NT2/D1 (cell line): Measurements from ENCODE around the gene OTUD4.

Source experiments
- DNase-seq: peaks from one replicate; pipeline ENCODE4 v3.0.0-alpha.2; 2011; ENCODE audit warnings: low read depth, low spot score
- H3K27me3 ChIP-seq: 2 replicates; pipeline ENCODE4 v1.6.0; 2011; ENCODE audit warnings: mild to moderate bottlenecking; ENCODE audit not compliant: insufficient read length, insufficient read depth
- H3K36me3 ChIP-seq: 2 replicates; pipeline ENCODE4 v1.6.1; 2011; ENCODE audit warnings: mild to moderate bottlenecking, low read length, mixed read lengths; ENCODE audit not compliant: insufficient read depth, insufficient read length
- H3K4me1 ChIP-seq: 2 replicates; pipeline ENCODE4 v1.5.1; 2011; ENCODE audit not compliant: insufficient read depth, insufficient read length
- H3K4me3 ChIP-seq: 2 replicates; pipeline ENCODE4 v1.5.1; 2011; ENCODE audit warnings: low read depth; ENCODE audit not compliant: insufficient read length
- H3K9ac ChIP-seq: 2 replicates; pipeline ENCODE4 v1.6.0; 2011; ENCODE audit warnings: low read depth; ENCODE audit not compliant: insufficient read length
- H3K9me3 ChIP-seq: 2 replicates; pipeline ENCODE4 v1.5.1; 2011; ENCODE audit warnings: mild to moderate bottlenecking, low read length; ENCODE audit not compliant: insufficient read depth
- SUZ12 ChIP-seq: IDR thresholded peaks from 2 replicates; pipeline ENCODE4 v1.6.1; 2011; ENCODE audit not compliant: insufficient read length, insufficient read depth; ENCODE audit errors: extremely low read depth
- YY1 ChIP-seq: IDR thresholded peaks from 2 replicates; pipeline ENCODE4 v1.6.1; 2011; ENCODE audit not compliant: insufficient read length, insufficient read depth
- ZNF274 ChIP-seq: IDR thresholded peaks from 2 replicates; pipeline ENCODE4 v1.6.1; 2011; ENCODE audit warnings: mild to moderate bottlenecking, low read depth, low read length

The OTUD4 gene

DNA sequence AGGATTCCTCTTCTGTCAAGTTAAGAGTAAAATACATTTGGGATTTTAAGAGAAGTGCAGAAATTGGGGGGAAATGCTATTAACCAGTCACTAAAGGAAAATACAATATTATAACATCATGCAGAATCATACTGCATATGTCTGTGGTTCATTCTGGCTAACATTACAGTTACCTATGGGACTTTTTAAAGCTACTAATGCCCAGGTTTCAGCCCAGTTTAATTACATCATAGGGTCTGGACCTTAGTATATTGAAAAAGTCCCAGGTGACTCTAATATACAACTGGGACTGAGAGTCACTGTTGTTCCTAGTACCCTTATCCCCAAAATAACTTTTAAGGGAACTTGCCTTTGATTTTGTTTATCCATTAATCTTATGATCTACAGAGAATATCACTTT, 72.3 kb downstream of the OTUD4 start:
- TF ChIP-seq ZNF274 (no peak), YY1 (no peak), SUZ12 (no peak)
- DNase-seq = no peak
- Histone ChIP-seq H3K4me1 (no peaks in the 10 kb centered on the region), H3K4me3 (no peak overlapping the region), H3K9me3 (no peaks in the 10 kb centered on the region), H3K36me3 (peaks cover 90% of the 10 kb centered on the region), H3K9ac (no peak overlapping the region), H3K27me3 (no peaks in the 10 kb centered on the region)

DNA sequence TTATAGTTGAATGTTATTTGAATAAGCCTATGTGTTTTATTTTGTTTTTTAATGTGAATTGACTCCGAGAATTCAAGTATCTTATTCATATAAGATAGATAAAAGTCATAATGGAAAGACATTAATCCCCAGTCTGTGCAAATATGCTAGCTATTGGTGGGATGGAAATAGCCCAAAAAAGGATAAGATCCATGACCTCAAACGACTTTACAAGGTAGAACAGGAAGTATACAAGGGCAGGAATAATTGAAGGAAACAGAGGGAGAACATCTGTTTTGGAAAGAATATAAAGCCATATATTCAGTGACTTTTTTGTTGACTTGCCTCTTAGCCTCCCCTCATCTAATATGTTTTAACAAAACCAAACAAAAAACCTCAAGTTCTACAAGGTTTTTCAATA, 73.3 kb downstream of the OTUD4 start:
- TF ChIP-seq SUZ12 = no peak
- TF ChIP-seq YY1 = no peak
- no peak for TF ChIP-seq ZNF274

DNA sequence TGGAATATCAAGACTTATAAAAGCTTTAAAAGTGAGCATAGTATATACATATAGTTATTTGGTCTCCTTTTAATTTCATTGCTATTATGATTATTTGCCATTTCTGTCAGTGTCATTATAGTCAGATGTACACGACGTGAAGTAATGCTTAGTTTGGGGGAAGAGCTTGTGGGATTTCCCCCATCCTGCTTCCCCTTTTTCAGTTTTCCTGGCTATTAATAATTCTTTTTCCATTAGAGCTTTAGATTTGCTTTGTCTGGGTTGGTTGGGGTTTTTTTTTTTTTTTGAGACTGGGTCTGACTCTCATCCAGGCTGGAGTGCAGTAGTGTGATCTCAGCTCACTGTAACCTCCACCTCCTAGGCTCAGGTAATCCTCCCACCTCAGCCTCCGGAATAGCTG, 76.9 kb downstream of the OTUD4 start:
- H3K9ac ChIP-seq = no peak overlapping the region
- H3K4me3 ChIP-seq = no peak overlapping the region
- DNase-seq = no peak
- H3K27me3 ChIP-seq = no peaks in the 10 kb centered on the region
- H3K4me1 ChIP-seq = no peaks in the 10 kb centered on the region
- no peaks in the 10 kb centered on the region for H3K9me3 ChIP-seq
- TF ChIP-seq YY1 (no peak), ZNF274 (no peak), SUZ12 (no peak)
- H3K36me3 ChIP-seq = peaks cover 72% of the 10 kb centered on the region

More for the DNA sequence above, 73.3 kb downstream of the OTUD4 start:
- Histone ChIP-seq H3K9me3 (no peaks in the 10 kb centered on the region), H3K9ac (no peak overlapping the region), H3K4me1 (no peaks in the 10 kb centered on the region), H3K27me3 (no peaks in the 10 kb centered on the region), H3K4me3 (no peak overlapping the region), H3K36me3 (peaks cover 84% of the 10 kb centered on the region)
- no peak for DNase-seq

DNA sequence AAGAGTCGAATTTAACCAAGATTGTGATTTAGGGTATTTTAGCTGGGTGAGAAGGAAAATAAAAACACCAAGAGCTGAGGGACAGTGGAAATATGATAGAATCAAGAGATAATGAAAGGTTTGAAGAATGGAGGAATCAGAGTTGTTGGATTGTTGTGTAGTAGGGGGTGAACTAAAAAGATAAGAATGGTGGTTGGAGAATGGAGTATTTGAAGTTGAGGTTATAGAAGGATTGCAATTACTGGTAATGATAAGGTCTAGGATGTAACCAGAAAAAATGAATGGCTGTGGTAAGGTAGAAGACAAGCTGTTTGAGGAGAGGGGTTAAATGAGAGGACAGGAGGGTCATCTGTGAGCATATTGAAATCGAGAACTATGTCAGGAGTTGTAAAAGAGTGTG, 77.8 kb downstream of the OTUD4 start:
- peaks cover 63% of the 10 kb centered on the region for H3K36me3 ChIP-seq
- H3K9ac ChIP-seq = no peak overlapping the region
- no peak overlapping the region for H3K4me3 ChIP-seq
- no peaks in the 10 kb centered on the region for H3K27me3 ChIP-seq
- no peak for TF ChIP-seq ZNF274
- TF ChIP-seq YY1 = no peak
- TF ChIP-seq SUZ12 = no peak
- no peak for DNase-seq
- no peaks in the 10 kb centered on the region for H3K4me1 ChIP-seq
- H3K9me3 ChIP-seq = no peaks in the 10 kb centered on the region

DNA sequence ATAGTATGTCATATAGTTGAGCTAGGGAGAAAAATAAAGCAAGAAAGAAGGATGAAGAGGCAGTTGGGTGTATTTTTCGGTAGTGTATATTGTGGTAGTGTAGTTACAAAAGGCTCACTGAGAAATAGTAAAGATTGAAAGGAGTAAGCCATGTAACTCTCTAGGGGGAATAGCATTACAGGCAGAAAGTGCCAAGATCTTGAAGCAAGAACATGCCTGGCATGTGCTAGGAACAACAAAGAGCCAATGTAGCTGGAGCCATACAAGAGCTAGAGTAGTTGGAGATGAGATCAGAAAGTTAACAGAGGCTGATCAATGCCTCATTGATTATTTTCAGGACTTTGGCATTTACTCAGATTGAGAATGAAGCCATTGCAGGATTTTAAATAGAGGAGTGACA, 79.3 kb downstream of the OTUD4 start:
- H3K9ac ChIP-seq = no peak overlapping the region
- no peaks in the 10 kb centered on the region for H3K4me1 ChIP-seq
- H3K27me3 ChIP-seq = no peaks in the 10 kb centered on the region
- peaks cover 50% of the 10 kb centered on the region for H3K36me3 ChIP-seq
- TF ChIP-seq YY1 (no peak), ZNF274 (no peak), SUZ12 (no peak)
- no peaks in the 10 kb centered on the region for H3K9me3 ChIP-seq
- no peak overlapping the region for H3K4me3 ChIP-seq
- no peak for DNase-seq

DNA sequence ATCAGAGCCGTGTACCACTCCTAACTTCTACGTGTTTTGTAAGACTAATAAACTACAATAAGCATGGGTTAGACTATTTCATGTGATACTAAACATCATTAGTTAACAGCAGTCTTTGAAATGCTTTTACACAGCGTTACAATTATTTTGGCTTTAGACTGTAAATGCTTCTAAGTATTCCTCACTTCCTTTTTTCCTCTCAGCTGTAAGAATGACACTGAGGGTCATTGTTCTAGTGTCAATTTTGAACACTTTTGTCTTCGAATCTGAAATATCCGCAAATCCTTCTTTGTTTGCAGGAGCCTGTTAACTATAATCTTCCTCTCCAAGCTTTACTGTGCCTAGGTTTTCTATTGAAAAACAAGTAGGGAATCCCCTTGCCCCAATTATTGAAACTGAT, 80.7 kb downstream of the OTUD4 start:
- Histone ChIP-seq H3K27me3 (no peaks in the 10 kb centered on the region), H3K36me3 (peaks cover 50% of the 10 kb centered on the region), H3K9ac (peak overlapping the region; percentile 95), H3K4me3 (peak overlapping the region; percentile 90), H3K9me3 (no peaks in the 10 kb centered on the region), H3K4me1 (no peaks in the 10 kb centered on the region)
- TF ChIP-seq ZNF274 = no peak
- TF ChIP-seq YY1 = no peak
- TF ChIP-seq SUZ12 = no peak
- DNase-seq = no peak

DNA sequence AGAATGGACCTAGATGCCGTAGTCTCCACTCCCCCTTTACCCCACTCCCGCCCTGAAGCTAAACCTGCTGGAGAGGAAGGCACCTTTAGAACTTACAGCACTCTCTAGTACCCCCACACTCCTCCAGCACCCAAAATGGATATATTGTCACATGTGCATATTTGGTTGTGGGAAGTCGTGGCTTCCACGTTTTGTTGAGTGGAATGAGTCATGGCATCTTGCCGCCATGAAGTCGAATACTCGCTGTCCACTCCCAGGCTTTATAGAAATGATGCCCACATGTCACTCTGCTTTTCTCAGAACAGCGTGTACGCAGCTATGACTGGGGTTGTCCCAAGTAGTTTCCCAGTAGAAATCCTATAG, 81.7 kb downstream of the OTUD4 start:
- H3K4me1 ChIP-seq = no peaks in the 10 kb centered on the region
- H3K4me3 ChIP-seq = peak overlapping the region; percentile 90
- H3K27me3 ChIP-seq = no peaks in the 10 kb centered on the region
- H3K9me3 ChIP-seq = no peaks in the 10 kb centered on the region
- TF ChIP-seq ZNF274 (no peak), YY1 (no peak), SUZ12 (no peak)
- no peak for DNase-seq
- peaks cover 47% of the 10 kb centered on the region for H3K36me3 ChIP-seq
- peak overlapping the region; percentile 95 for H3K9ac ChIP-seq
